SU-DHL-6 (cell line): ENCODE data around the gene CCDC63.

Source experiments
- CTCF ChIP-seq: fragments of 200-600 bp; sonication (generic); IDR thresholded peaks from one replicate; pipeline ENCODE4 v1.5.1; 2017; ENCODE audit warnings: antibody characterized with exemption, mild to moderate bottlenecking, low read length, moderate library complexity; ENCODE audit not compliant: insufficient read depth, poor library complexity, severe bottlenecking
- EZH2phosphoT487 ChIP-seq: fragments of 200-600 bp; sonication (generic), shearing (Covaris generic); conservative IDR thresholded peaks from 2 replicates; pipeline ENCODE4 v1.6.1; 2018; ENCODE audit warnings: mild to moderate bottlenecking, antibody characterized with exemption, low read length, moderate library complexity, mixed read lengths

- TF ChIP-seq CTCF: no peak
- TF ChIP-seq EZH2phosphoT487: no peak
Measured at GRCh38 chr12:110818511-110818910, 28.3 kb upstream of the CCDC63 start.
